ENCODE measurements around the gene MARCKSL1. TPM values are rescaled to one million over a fixed set of nuclear protein-coding genes. Genes with fewer than 3 reads are reported as not detected.

Gene MARCKSL1
- total RNA-seq, 1 donor from 2014 or later, result 132 TPM

DNA sequence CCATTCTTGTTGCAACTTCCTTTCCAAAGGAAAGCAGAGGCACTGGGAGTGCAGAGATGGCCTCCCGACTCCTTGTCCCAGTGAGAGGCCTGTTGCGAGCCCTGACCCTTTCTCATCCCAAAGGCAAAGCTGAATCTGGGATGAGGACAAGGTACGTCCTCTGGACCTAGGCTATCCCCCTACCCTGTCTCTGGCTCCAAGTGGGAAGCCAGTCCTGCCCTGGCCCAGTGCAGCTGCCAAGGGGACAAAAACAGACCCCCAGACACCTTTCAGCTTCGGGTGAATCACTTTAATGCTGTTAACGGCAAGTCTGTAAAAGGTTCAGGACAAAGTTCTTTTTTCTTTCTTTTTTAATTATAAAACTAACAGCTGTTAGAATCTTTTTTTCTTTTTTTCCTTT lies 28.8 kb upstream of the MARCKSL1 start:
- ChIA-PET POLR2A (interaction anchor here (0.7 to 1.7 kb wide), 2 partner anchors 29 to 115 kb away, joined by 3 to 5 read pairs; partner anchors contain the start of gene MARCKSL1), CTCF (interaction anchor here (2.5 kb wide), 1 partner anchor 149 kb away, joined by 8 read pairs; no protein-coding TSS in a partner anchor)
- no peak for DNase-seq
- Mint-ChIP-seq H3K27ac (no peak overlapping the region), H3K4me3 (no peak overlapping the region), H3K9me3 (no peaks in the 10 kb centered on the region), H3K36me3 (ENCODE audit: low read depth) (peaks cover 51% of the 10 kb centered on the region), H3K4me1 (peaks cover 19% of the 10 kb centered on the region), H3K27me3 (no peaks in the 10 kb centered on the region)
- no peak for ATAC-seq (ENCODE audit: low read depth)
- intact Hi-C loops (cut with micrococcal nuclease), result loop anchor here (5.0 kb wide), 2 partner anchors 43 to 148 kb away; no protein-coding TSS in a partner anchor
- TF ChIP-seq, protein P1, sequence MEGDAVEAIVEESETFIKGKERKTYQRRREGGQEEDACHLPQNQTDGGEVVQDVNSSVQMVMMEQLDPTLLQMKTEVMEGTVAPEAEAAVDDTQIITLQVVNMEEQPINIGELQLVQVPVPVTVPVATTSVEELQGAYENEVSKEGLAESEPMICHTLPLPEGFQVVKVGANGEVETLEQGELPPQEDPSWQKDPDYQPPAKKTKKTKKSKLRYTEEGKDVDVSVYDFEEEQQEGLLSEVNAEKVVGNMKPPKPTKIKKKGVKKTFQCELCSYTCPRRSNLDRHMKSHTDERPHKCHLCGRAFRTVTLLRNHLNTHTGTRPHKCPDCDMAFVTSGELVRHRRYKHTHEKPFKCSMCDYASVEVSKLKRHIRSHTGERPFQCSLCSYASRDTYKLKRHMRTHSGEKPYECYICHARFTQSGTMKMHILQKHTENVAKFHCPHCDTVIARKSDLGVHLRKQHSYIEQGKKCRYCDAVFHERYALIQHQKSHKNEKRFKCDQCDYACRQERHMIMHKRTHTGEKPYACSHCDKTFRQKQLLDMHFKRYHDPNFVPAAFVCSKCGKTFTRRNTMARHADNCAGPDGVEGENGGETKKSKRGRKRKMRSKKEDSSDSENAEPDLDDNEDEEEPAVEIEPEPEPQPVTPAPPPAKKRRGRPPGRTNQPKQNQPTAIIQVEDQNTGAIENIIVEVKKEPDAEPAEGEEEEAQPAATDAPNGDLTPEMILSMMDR (IDR thresholded peaks at IDR 0.05), result no peak

DNA sequence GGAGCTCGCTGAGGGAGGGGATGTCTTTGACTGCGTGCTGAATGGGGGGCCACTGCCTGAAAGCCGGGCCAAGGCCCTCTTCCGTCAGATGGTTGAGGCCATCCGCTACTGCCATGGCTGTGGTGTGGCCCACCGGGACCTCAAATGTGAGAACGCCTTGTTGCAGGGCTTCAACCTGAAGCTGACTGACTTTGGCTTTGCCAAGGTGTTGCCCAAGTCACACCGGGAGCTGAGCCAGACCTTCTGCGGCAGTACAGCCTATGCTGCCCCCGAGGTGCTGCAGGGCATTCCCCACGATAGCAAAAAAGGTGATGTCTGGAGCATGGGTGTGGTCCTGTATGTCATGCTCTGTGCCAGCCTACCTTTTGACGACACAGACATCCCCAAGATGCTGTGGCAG lies 27.7 kb upstream of the MARCKSL1 start:
- CTCF ChIA-PET, result interaction anchor here (1.3 to 2.5 kb wide), 2 partner anchors 47 to 148 kb away, joined by 4 to 8 read pairs; no protein-coding TSS in a partner anchor

DNA sequence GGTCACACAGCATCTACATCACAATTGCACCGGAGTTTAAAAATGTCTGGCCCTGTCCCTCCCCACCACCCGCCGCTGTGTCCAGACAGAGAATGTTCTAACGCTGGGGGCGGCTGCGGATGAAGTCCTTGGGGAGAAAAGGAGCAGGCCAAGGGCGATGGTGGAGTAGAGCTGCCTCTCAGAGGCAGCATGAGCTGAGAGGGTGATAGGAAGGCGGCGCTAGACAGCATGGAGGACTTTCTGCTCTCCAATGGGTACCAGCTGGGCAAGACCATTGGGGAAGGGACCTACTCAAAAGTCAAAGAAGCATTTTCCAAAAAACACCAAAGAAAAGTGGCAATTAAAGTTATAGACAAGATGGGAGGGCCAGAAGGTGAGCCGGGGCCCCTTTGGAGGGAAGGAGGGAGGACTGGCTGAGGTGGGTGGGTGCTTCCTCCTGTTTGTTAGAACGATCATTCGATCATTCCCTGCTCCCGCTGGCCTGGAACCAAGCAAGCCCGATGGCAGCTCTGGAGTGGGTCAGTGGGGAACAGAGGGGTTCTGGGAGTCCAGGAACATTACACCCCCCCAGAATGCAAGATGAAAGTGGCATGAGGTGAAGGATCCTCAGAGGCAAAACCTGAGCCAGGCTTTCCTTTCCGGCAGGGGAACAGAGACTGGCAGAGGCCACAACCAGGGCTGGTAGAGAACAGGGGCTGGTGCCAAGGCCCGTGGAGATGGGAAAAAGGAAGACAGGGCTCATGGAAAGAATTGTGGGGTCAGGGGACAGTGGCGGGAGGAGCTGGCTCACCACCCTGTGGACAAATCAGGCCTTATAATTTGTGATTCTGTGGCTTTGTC lies 26.7 kb upstream of the MARCKSL1 start, which contains the start of the genes FAM229A and TSSK3:
Gene FAM229A, minus strand, starts transcription at position 12 of the 840 bp plus-strand sequence. CDS start 394 bp downstream, outside the sequence.
Gene TSSK3, plus strand, starts transcription at position 66 of the 840 bp plus-strand sequence. Its CDS starts 163 bp downstream, at position 229.
- Mint-ChIP-seq H3K27ac (peak within 1 kb of the TSS; percentile 65), H3K27me3 (no peaks in the 10 kb centered on the region), H3K9me3 (no peaks in the 10 kb centered on the region), H3K4me3 (peak within 1 kb of the TSS; percentile 58), H3K36me3 (ENCODE audit: low read depth) (peaks cover 33% of the 10 kb centered on the region), H3K4me1 (peaks cover 29% of the 10 kb centered on the region)
- POLR2A ChIA-PET, result interaction anchor here (0.6 to 5.5 kb wide), 7 partner anchors 10 to 213 kb away, joined by 3 to 75 read pairs (median 5); partner anchors contain the start of genes HDAC1 and MARCKSL1
- intact Hi-C loops (cut with micrococcal nuclease), result loop anchor here (1.0 to 5.0 kb wide), 3 partner anchors 27 to 145 kb away; no protein-coding TSS in a partner anchor
- TF ChIP-seq, protein P1 (IDR thresholded peaks at IDR 0.05), result no peak
- CTCF ChIA-PET, result interaction anchor here (1.3 to 2.5 kb wide), 3 partner anchors 46 to 147 kb away, joined by 4 to 8 read pairs (median 4); no protein-coding TSS in a partner anchor
- ATAC-seq (ENCODE audit: low read depth), result no peak
- DNase-seq, result no peak

More for the DNA sequence above, 27.7 kb upstream of the MARCKSL1 start:
- TF ChIP-seq, protein P1 (IDR thresholded peaks at IDR 0.05), result no peak
- ATAC-seq (ENCODE audit: low read depth) (no peak), DNase-seq (no peak)
- H3K27me3 Mint-ChIP-seq, result no peaks in the 10 kb centered on the region
- H3K4me3 Mint-ChIP-seq, result no peak overlapping the region
- H3K36me3 Mint-ChIP-seq (ENCODE audit: low read depth), result peaks cover 43% of the 10 kb centered on the region
- POLR2A ChIA-PET, result interaction anchor here (0.5 to 1.3 kb wide), 6 partner anchors 9 to 658 kb away, joined by 3 to 8 read pairs (median 4); no protein-coding TSS in a partner anchor
- H3K4me1 Mint-ChIP-seq, result peaks cover 26% of the 10 kb centered on the region
- no peaks in the 10 kb centered on the region for H3K9me3 Mint-ChIP-seq
- intact Hi-C loops (cut with micrococcal nuclease), result loop anchor here (5.0 kb wide), 2 partner anchors 41 to 146 kb away; no protein-coding TSS in a partner anchor
- no peak overlapping the region for H3K27ac Mint-ChIP-seq

DNA sequence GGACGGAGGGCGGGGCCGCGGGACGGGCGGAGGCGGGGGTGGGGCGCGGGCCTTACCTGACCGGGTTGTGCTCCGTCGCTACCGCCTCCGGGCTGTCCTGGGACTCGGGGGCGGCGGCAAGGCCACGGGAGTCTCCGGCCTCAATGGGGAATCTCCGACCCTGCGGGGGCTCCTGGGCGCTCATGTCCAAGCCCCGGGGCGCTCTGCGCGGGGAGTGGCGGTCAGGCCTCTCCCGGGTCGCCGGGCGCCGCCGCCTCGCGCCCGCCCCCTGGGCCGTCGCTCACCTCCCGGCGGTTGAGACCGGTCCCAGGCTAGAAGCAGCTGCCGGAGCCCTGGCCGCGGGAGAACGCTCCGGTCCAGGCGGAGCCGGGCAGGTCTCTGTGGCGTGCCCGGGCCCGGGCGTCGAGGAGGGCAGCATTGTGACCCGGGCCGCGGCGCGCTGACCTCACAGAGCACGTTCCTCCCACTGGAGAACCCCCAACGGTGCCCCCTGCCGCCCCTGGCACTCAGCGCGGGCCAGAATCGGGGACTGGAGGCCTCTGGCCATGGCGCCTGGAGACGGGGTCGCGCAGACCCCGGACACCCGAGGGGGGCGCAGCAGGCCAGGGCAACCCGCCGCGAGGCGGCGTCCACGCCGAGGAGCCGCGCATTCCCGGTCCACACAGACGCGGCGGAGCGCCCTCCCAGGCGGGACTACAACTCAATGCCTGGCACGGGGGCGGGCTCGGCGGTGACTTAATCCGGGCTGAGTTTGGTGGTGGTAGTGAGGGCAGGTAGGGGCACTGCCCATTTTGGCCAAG lies 25.8 kb upstream of the MARCKSL1 start:
- H3K27ac Mint-ChIP-seq, result peak overlapping the region; percentile 65
- DNase-seq, result peak; percentile 46
- H3K9me3 Mint-ChIP-seq, result no peaks in the 10 kb centered on the region
- POLR2A ChIA-PET, result interaction anchor here (1.6 to 5.5 kb wide), 4 partner anchors 10 to 70 kb away, joined by 4 to 75 read pairs (median 22); partner anchors contain the start of genes BSDC1, HDAC1 and MARCKSL1
- TF ChIP-seq, protein P1 (IDR thresholded peaks at IDR 0.05), result no peak
- H3K36me3 Mint-ChIP-seq (ENCODE audit: low read depth), result peaks cover 26% of the 10 kb centered on the region
- ATAC-seq (ENCODE audit: low read depth), result peak; percentile 38
- H3K27me3 Mint-ChIP-seq, result no peaks in the 10 kb centered on the region
- peaks cover 31% of the 10 kb centered on the region for H3K4me1 Mint-ChIP-seq
- intact Hi-C loops (cut with micrococcal nuclease), result loop anchor here (1.0 to 5.0 kb wide), 3 partner anchors 27 to 145 kb away; no protein-coding TSS in a partner anchor
- CTCF ChIA-PET, result interaction anchor here (1.7 kb wide), 1 partner anchor 146 kb away, joined by 4 read pairs; no protein-coding TSS in a partner anchor
- H3K4me3 Mint-ChIP-seq, result peak overlapping the region; percentile 58

Measured in activated B cell treated with CpG ODN at 0.5 μM for 24 hours (primary cell).